ENCODE data around the gene AGAP2.

AGAP2 gene

DNA sequence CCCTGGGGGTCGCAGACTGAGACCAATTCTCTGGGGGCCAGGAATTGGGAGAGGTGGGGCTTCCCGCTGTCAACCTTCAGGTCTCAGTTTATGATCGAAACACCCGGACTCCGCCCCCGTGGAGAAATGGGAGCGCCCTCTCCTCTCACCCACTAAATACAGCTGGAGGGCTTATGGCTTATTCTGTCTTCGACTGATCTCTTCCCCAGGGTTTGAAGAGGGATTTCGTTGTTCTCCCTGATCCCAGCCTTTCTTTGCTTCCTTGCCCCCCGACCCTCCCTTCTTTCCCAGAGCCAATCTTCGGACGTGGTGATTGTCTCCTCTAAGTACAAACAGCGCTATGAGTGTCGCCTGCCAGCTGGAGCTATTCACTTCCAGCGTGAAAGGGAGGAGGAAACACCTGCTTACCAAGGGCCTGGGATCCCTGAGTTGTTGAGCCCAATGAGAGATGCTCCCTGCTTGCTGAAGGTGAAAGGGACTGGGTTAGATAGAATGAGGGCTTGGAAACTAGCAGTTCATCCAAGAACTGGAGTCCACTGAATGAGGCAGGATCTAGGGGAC, 44.0 kb downstream of the AGAP2 start:
- no peak overlapping the region for H3K27ac ChIP-seq (replicated peaks; ENCODE audit: low read length)
- no peak overlapping the region for H3K18ac ChIP-seq (ENCODE audit: low read length)
- H2AK5ac ChIP-seq (ENCODE audit: low read depth, low read length): no peak overlapping the region
- WGBS, 2 donors (ENCODE audit: extremely low coverage in 2 of 2, insufficient read length in 2 of 2, insufficient replicate concordance in 1 of 2): no CpG with 5 or more reads among the region's 15 CpGs
- no peak overlapping the region for H2BK5ac ChIP-seq (ENCODE audit: low read length)
- H2BK12ac ChIP-seq (ENCODE audit: low read length): no peak overlapping the region
- H4K91ac ChIP-seq (ENCODE audit: low read depth, low read length, poor library complexity): no peak overlapping the region
- no peak overlapping the region for H4K8ac ChIP-seq (ENCODE audit: low read depth, low read length)
- H3K79me1 ChIP-seq (ENCODE audit: low read depth, low read length): peaks cover 2% of the 10 kb centered on the region
- peak; percentile 2 for DNase-seq (ENCODE audit: low spot score)
- peak overlapping the region; percentile 87 for H2AFZ ChIP-seq (ENCODE audit: low read length)
- H3K36me3 ChIP-seq (replicated peaks in 1 of 2; ENCODE audit: control insufficient read depth in 2 of 2, insufficient read depth in 2 of 2, low read length in 2 of 2): peaks cover 10 to 31% of the 10 kb centered on the region in 2 donors
- no peak overlapping the region for H3K4ac ChIP-seq (ENCODE audit: low read length)
- H3K14ac ChIP-seq (ENCODE audit: low read length): no peak overlapping the region
- H3K23ac ChIP-seq (ENCODE audit: low read depth, low read length, poor library complexity): no peak overlapping the region
- H3K4me2 ChIP-seq (ENCODE audit: insufficient read depth, low read length, poor library complexity, severe bottlenecking): peak overlapping the region; percentile 80
- H3K9ac ChIP-seq (ENCODE audit: low read depth, low read length, poor library complexity): peak overlapping the region; percentile 93
- H2BK120ac ChIP-seq (ENCODE audit: low read depth, low read length): no peak overlapping the region
- no peaks in the 10 kb centered on the region for H3K27me3 ChIP-seq (ENCODE audit: control insufficient read depth in 3 of 3, insufficient read depth in 3 of 3, low read depth in 1 of 3, low read length in 3 of 3)
- peaks cover 5% of the 10 kb centered on the region in 2 donors for H3K4me1 ChIP-seq (ENCODE audit: control insufficient read depth in 2 of 2, insufficient read depth in 1 of 2, low read depth in 1 of 2, low read length in 2 of 2)
- H2BK15ac ChIP-seq (ENCODE audit: low read length): no peak overlapping the region
- no peaks in the 10 kb centered on the region for H3K9me3 ChIP-seq (replicated peaks in 1 of 2; ENCODE audit: control insufficient read depth in 2 of 2, insufficient read depth in 1 of 2, low read depth in 1 of 2, low read length in 2 of 2)
- peak overlapping the region; percentile 76 to 91 for H3K4me3 ChIP-seq (ENCODE audit: low read length in 2 of 2)

GRCh38 chr12:57693659-57694458, 44.7 kb downstream of the AGAP2 start, which contains the start of gene OS9:
TSS of gene OS9 (plus strand) at chr12:57694132. CDS start at chr12:57694162, 30 bp downstream.
- DNase-seq (ENCODE audit: low spot score): peak; percentile 99
- Histone ChIP-seq H3K4me2 (ENCODE audit: insufficient read depth, low read length, poor library complexity, severe bottlenecking) (peak within 1 kb of the TSS; percentile 80), H2AFZ (ENCODE audit: low read length) (peak within 1 kb of the TSS; percentile 87), H3K18ac (ENCODE audit: low read length) (peak within 1 kb of the TSS; percentile 11), H2AK5ac (ENCODE audit: low read depth, low read length) (no peak within 1 kb of the TSS), H3K4ac (ENCODE audit: low read length) (no peak within 1 kb of the TSS), H2BK120ac (ENCODE audit: low read depth, low read length) (no peak within 1 kb of the TSS), H2BK15ac (ENCODE audit: low read length) (no peak within 1 kb of the TSS), H3K23ac (ENCODE audit: low read depth, low read length, poor library complexity) (no peak within 1 kb of the TSS), H3K4me3 (ENCODE audit: low read length in 2 of 2) (peak within 1 kb of the TSS; percentile 76 to 91), H2BK5ac (ENCODE audit: low read length) (no peak within 1 kb of the TSS), H3K36me3 (replicated peaks in 1 of 2; ENCODE audit: control insufficient read depth in 2 of 2, insufficient read depth in 2 of 2, low read length in 2 of 2) (peaks cover 10 to 31% of the 10 kb centered on the region in 2 donors), H3K9me3 (replicated peaks in 1 of 2; ENCODE audit: control insufficient read depth in 2 of 2, insufficient read depth in 1 of 2, low read depth in 1 of 2, low read length in 2 of 2) (no peaks in the 10 kb centered on the region), H4K91ac (ENCODE audit: low read depth, low read length, poor library complexity) (no peak within 1 kb of the TSS), H3K14ac (ENCODE audit: low read length) (no peak within 1 kb of the TSS), H2BK12ac (ENCODE audit: low read length) (no peak within 1 kb of the TSS), H4K8ac (ENCODE audit: low read depth, low read length) (no peak within 1 kb of the TSS), H3K79me1 (ENCODE audit: low read depth, low read length) (peaks cover 2% of the 10 kb centered on the region), H3K4me1 (ENCODE audit: control insufficient read depth in 2 of 2, insufficient read depth in 1 of 2, low read depth in 1 of 2, low read length in 2 of 2) (peaks cover 5% of the 10 kb centered on the region in 2 donors), H3K27me3 (ENCODE audit: control insufficient read depth in 3 of 3, insufficient read depth in 3 of 3, low read depth in 1 of 3, low read length in 3 of 3) (no peaks in the 10 kb centered on the region), H3K9ac (ENCODE audit: low read depth, low read length, poor library complexity) (peak within 1 kb of the TSS; percentile 93), H3K27ac (replicated peaks; ENCODE audit: low read length) (peak within 1 kb of the TSS; percentile 47)
- WGBS, 2 donors (ENCODE audit: extremely low coverage in 2 of 2, insufficient read length in 2 of 2, insufficient replicate concordance in 1 of 2): no CpG with 5 or more reads among the region's 45 CpGs

GRCh38 chr12:57693317-57693658, 45.3 kb downstream of the AGAP2 start:
- H3K4ac ChIP-seq (ENCODE audit: low read length): no peak overlapping the region
- no peak overlapping the region for H3K4me3 ChIP-seq (ENCODE audit: low read length in 2 of 2)
- H3K14ac ChIP-seq (ENCODE audit: low read length): no peak overlapping the region
- no peak overlapping the region for H2AK5ac ChIP-seq (ENCODE audit: low read depth, low read length)
- no peak overlapping the region for H4K91ac ChIP-seq (ENCODE audit: low read depth, low read length, poor library complexity)
- H2BK120ac ChIP-seq (ENCODE audit: low read depth, low read length): no peak overlapping the region
- H2BK12ac ChIP-seq (ENCODE audit: low read length): no peak overlapping the region
- peaks cover 5% of the 10 kb centered on the region in 2 donors for H3K4me1 ChIP-seq (ENCODE audit: control insufficient read depth in 2 of 2, insufficient read depth in 1 of 2, low read depth in 1 of 2, low read length in 2 of 2)
- peak overlapping the region; percentile 34 for H3K4me2 ChIP-seq (ENCODE audit: insufficient read depth, low read length, poor library complexity, severe bottlenecking)
- no peak overlapping the region for H3K18ac ChIP-seq (ENCODE audit: low read length)
- H3K27me3 ChIP-seq (ENCODE audit: control insufficient read depth in 3 of 3, insufficient read depth in 3 of 3, low read depth in 1 of 3, low read length in 3 of 3): no peaks in the 10 kb centered on the region
- DNase-seq (ENCODE audit: low spot score): no peak
- H3K36me3 ChIP-seq (replicated peaks in 1 of 2; ENCODE audit: control insufficient read depth in 2 of 2, insufficient read depth in 2 of 2, low read length in 2 of 2): peaks cover 7 to 27% of the 10 kb centered on the region in 2 donors
- peak overlapping the region; percentile 63 for H2AFZ ChIP-seq (ENCODE audit: low read length)
- no peaks in the 10 kb centered on the region for H3K9me3 ChIP-seq (replicated peaks in 1 of 2; ENCODE audit: control insufficient read depth in 2 of 2, insufficient read depth in 1 of 2, low read depth in 1 of 2, low read length in 2 of 2)
- no peak overlapping the region for H3K9ac ChIP-seq (ENCODE audit: low read depth, low read length, poor library complexity)
- no peak overlapping the region for H4K8ac ChIP-seq (ENCODE audit: low read depth, low read length)
- H3K23ac ChIP-seq (ENCODE audit: low read depth, low read length, poor library complexity): no peak overlapping the region
- WGBS, 2 donors (ENCODE audit: extremely low coverage in 2 of 2, insufficient read length in 2 of 2, insufficient replicate concordance in 1 of 2): no CpG with 5 or more reads among the region's 10 CpGs
- H2BK15ac ChIP-seq (ENCODE audit: low read length): no peak overlapping the region
- no peak overlapping the region for H2BK5ac ChIP-seq (ENCODE audit: low read length)
- H3K27ac ChIP-seq (replicated peaks; ENCODE audit: low read length): no peak overlapping the region
- H3K79me1 ChIP-seq (ENCODE audit: low read depth, low read length): peaks cover 2% of the 10 kb centered on the region

GRCh38 chr12:57692500-57692899, 46.0 kb downstream of the AGAP2 start:
- Histone ChIP-seq H3K23ac (ENCODE audit: low read depth, low read length, poor library complexity) (no peak overlapping the region), H2BK12ac (ENCODE audit: low read length) (no peak overlapping the region), H3K4ac (ENCODE audit: low read length) (no peak overlapping the region), H2AFZ (ENCODE audit: low read length) (no peak overlapping the region), H2BK120ac (ENCODE audit: low read depth, low read length) (no peak overlapping the region), H3K4me2 (ENCODE audit: insufficient read depth, low read length, poor library complexity, severe bottlenecking) (no peak overlapping the region), H4K91ac (ENCODE audit: low read depth, low read length, poor library complexity) (no peak overlapping the region), H3K36me3 (replicated peaks in 1 of 2; ENCODE audit: control insufficient read depth in 2 of 2, insufficient read depth in 2 of 2, low read length in 2 of 2) (peaks cover 7 to 19% of the 10 kb centered on the region in 2 donors), H2AK5ac (ENCODE audit: low read depth, low read length) (no peak overlapping the region), H2BK5ac (ENCODE audit: low read length) (no peak overlapping the region), H3K79me1 (ENCODE audit: low read depth, low read length) (peaks cover 2% of the 10 kb centered on the region), H3K27ac (replicated peaks; ENCODE audit: low read length) (no peak overlapping the region), H3K4me1 (ENCODE audit: control insufficient read depth in 2 of 2, insufficient read depth in 1 of 2, low read depth in 1 of 2, low read length in 2 of 2) (peaks cover 5% of the 10 kb centered on the region in 2 donors), H3K9ac (ENCODE audit: low read depth, low read length, poor library complexity) (no peak overlapping the region), H3K14ac (ENCODE audit: low read length) (no peak overlapping the region), H4K8ac (ENCODE audit: low read depth, low read length) (no peak overlapping the region), H3K4me3 (ENCODE audit: low read length in 2 of 2) (no peak overlapping the region), H3K18ac (ENCODE audit: low read length) (no peak overlapping the region), H3K27me3 (ENCODE audit: control insufficient read depth in 3 of 3, insufficient read depth in 3 of 3, low read depth in 1 of 3, low read length in 3 of 3) (no peaks in the 10 kb centered on the region), H3K9me3 (replicated peaks in 1 of 2; ENCODE audit: control insufficient read depth in 2 of 2, insufficient read depth in 1 of 2, low read depth in 1 of 2, low read length in 2 of 2) (no peaks in the 10 kb centered on the region), H2BK15ac (ENCODE audit: low read length) (no peak overlapping the region)
- DNase-seq (ENCODE audit: low spot score): no peak
- no CpG with 5 or more reads among the region's 15 CpGs for WGBS, 2 donors (ENCODE audit: extremely low coverage in 2 of 2, insufficient read length in 2 of 2, insufficient replicate concordance in 1 of 2)
